GM23338 (cell line): ENCODE data around the gene NAA80. TPM values are rescaled to one million over a fixed set of nuclear protein-coding genes. Genes with fewer than 3 reads are reported as not detected.

Experiments used
- ATAC-seq: fragments of 200-7000 bp; cut with Tn5 transposase; 3 replicates; pipeline ENCODE4 v1.9.1; 2020
- DNase-seq: peaks from one replicate; pipeline ENCODE4 v3.0.0-alpha.2; 2015; ENCODE audit warnings: low spot score
- H2AFZ ChIP-seq: fragments of 200-600 bp; sonication (generic); 2 replicates; pipeline ENCODE4 v1.8.0; 2016; ENCODE audit warnings: antibody characterized with exemption, mild to moderate bottlenecking, moderate library complexity
- H3F3A ChIP-seq: fragments of 200-600 bp; sonication (generic); replicated peaks from 2 replicates; pipeline ENCODE4 v1.8.0; 2017; ENCODE audit warnings: antibody characterized with exemption, mixed run types, low read depth
- H3K27ac ChIP-seq: fragments of 200-600 bp; sonication (generic); 2 replicates; pipeline ENCODE4 v1.6.1; 2016; ENCODE audit warnings: low read depth
- H3K27me3 ChIP-seq: fragments of 200-600 bp; sonication (generic); 2 replicates; pipeline ENCODE4 v1.8.0; 2016; ENCODE audit warnings: mild to moderate bottlenecking, mixed run types, moderate library complexity; ENCODE audit not compliant: insufficient read depth
- H3K36me3 ChIP-seq: fragments of 200-600 bp; sonication (generic); 2 replicates; pipeline ENCODE4 v1.8.0; 2016; ENCODE audit warnings: mild to moderate bottlenecking; ENCODE audit not compliant: insufficient read depth
- H3K4me1 ChIP-seq: fragments of 200-600 bp; sonication (generic); 2 replicates; pipeline ENCODE4 v1.8.0; 2016; ENCODE audit warnings: mild to moderate bottlenecking, moderate library complexity; ENCODE audit not compliant: insufficient read depth
- H3K4me2 ChIP-seq: fragments of 200-600 bp; sonication (generic); 2 replicates; pipeline ENCODE4 v1.7.1; 2017; ENCODE audit warnings: mixed run types
- H3K4me3 ChIP-seq: fragments of 200-600 bp; sonication (generic); 2 replicates; pipeline ENCODE4 v1.6.1; 2016; ENCODE audit warnings: mixed run types
- H3K79me2 ChIP-seq: fragments of 200-600 bp; sonication (generic); replicated peaks from 2 replicates; pipeline ENCODE4 v1.8.0; 2017; ENCODE audit warnings: mild to moderate bottlenecking; ENCODE audit not compliant: insufficient read depth
- H3K9me2 ChIP-seq: fragments of 200-600 bp; sonication (generic); 2 replicates; pipeline ENCODE4 v1.8.0; 2017; ENCODE audit not compliant: insufficient read depth
- H4K20me1 ChIP-seq: fragments of 200-600 bp; sonication (generic); replicated peaks from 2 replicates; pipeline ENCODE4 v1.8.0; 2017; ENCODE audit warnings: mild to moderate bottlenecking; ENCODE audit not compliant: insufficient read depth
- H3K27ac Mint-ChIP-seq: 2 replicates; pipeline ENCODE4 v1.8.0; 2020; ENCODE audit warnings: inconsistent platforms, mild to moderate bottlenecking, moderate library complexity, mixed read lengths
- H3K27me3 Mint-ChIP-seq: 3 replicates; pipeline ENCODE4 v1.8.0; 2022; ENCODE audit warnings: low read depth, mild to moderate bottlenecking, moderate library complexity, mixed read lengths, inconsistent platforms; ENCODE audit not compliant: insufficient read depth, poor library complexity
- H3K36me3 Mint-ChIP-seq: 3 replicates; pipeline ENCODE4 v1.8.0; 2021; ENCODE audit warnings: low read depth, mild to moderate bottlenecking, inconsistent platforms, moderate library complexity, mixed read lengths
- H3K4me1 Mint-ChIP-seq: 3 replicates; pipeline ENCODE4 v1.8.0; 2020; ENCODE audit warnings: mild to moderate bottlenecking, inconsistent platforms, mixed read lengths
- H3K4me3 Mint-ChIP-seq: 3 replicates; pipeline ENCODE4 v1.8.0; 2021; ENCODE audit warnings: moderate library complexity, mild to moderate bottlenecking, inconsistent platforms, mixed read lengths
- H3K9me3 Mint-ChIP-seq: 3 replicates; pipeline ENCODE4 v1.8.0; 2020; ENCODE audit warnings: moderate library complexity, mild to moderate bottlenecking, inconsistent platforms, mixed read lengths
- JUNB ChIP-seq: IDR thresholded peaks from one replicate; pipeline ENCODE4 v1.6.1; 2016; ENCODE audit warnings: antibody characterized with exemption; ENCODE audit not compliant: unreplicated experiment
- NANOG ChIP-seq: IDR thresholded peaks from 2 replicates; pipeline ENCODE4 v1.6.1; 2016; ENCODE audit warnings: antibody characterized with exemption, borderline replicate concordance
- STAT1 ChIP-seq: IDR thresholded peaks from one replicate; pipeline ENCODE4 v1.6.1; 2016; ENCODE audit warnings: antibody characterized with exemption; ENCODE audit not compliant: unreplicated experiment
- polyA plus RNA-seq: library from polyadenylated mRNA; unstranded; fragments of >200 nt; fragmentation: Nextera tagmentation; extraction: Ambion mirVana; gene quantifications from 2 replicates; pipeline ENCODE4 v1.2.1, GENCODE V29; 2016
- total RNA-seq: library from RNA; depleted of rRNA; stranded (reverse); fragments of >200 nt; shearing (Covaris generic); gene quantifications from 2 replicates; pipeline ENCODE4 v1.2.3, GENCODE V29; 2014
- TF ChIP-seq, protein P1 (sequence below): fragments of 250-450 bp; sonication (Bioruptor Pico); IDR thresholded peaks from 2 replicates; pipeline ENCODE4 v1.5.0; 2020; ENCODE audit warnings: mild to moderate bottlenecking, moderate library complexity
- TF ChIP-seq, protein P2 (sequence below): IDR thresholded peaks from one replicate; pipeline ENCODE4 v1.6.1; 2018; ENCODE audit warnings: antibody characterized with exemption; ENCODE audit not compliant: unreplicated experiment

The NAA80 gene
- total and polyA plus RNA-seq, 2 experiments from 2014 or later: 12.1 to 16.7 TPM

DNA sequence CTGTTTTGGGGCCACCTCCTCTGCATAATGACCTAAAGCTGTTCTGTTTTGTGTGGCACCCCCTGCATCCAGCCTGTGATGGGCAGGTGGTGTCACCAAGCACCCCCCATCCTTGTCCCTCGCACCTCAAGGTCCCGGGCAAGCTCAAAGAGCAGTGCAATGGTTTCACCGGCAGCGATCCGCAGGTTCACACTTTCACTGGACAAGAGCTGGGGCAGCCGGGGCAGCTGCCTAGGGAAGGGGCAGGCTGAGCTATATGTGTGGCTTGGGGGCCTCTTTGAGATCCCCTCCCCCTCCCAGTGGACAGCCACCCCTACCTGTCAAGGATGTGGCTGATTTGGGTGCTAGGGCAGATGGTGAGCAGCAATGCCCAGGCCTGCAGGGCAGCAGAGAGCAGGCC is 10.1 kb downstream of the NAA80 start (continued):
- TF ChIP-seq, protein P1, sequence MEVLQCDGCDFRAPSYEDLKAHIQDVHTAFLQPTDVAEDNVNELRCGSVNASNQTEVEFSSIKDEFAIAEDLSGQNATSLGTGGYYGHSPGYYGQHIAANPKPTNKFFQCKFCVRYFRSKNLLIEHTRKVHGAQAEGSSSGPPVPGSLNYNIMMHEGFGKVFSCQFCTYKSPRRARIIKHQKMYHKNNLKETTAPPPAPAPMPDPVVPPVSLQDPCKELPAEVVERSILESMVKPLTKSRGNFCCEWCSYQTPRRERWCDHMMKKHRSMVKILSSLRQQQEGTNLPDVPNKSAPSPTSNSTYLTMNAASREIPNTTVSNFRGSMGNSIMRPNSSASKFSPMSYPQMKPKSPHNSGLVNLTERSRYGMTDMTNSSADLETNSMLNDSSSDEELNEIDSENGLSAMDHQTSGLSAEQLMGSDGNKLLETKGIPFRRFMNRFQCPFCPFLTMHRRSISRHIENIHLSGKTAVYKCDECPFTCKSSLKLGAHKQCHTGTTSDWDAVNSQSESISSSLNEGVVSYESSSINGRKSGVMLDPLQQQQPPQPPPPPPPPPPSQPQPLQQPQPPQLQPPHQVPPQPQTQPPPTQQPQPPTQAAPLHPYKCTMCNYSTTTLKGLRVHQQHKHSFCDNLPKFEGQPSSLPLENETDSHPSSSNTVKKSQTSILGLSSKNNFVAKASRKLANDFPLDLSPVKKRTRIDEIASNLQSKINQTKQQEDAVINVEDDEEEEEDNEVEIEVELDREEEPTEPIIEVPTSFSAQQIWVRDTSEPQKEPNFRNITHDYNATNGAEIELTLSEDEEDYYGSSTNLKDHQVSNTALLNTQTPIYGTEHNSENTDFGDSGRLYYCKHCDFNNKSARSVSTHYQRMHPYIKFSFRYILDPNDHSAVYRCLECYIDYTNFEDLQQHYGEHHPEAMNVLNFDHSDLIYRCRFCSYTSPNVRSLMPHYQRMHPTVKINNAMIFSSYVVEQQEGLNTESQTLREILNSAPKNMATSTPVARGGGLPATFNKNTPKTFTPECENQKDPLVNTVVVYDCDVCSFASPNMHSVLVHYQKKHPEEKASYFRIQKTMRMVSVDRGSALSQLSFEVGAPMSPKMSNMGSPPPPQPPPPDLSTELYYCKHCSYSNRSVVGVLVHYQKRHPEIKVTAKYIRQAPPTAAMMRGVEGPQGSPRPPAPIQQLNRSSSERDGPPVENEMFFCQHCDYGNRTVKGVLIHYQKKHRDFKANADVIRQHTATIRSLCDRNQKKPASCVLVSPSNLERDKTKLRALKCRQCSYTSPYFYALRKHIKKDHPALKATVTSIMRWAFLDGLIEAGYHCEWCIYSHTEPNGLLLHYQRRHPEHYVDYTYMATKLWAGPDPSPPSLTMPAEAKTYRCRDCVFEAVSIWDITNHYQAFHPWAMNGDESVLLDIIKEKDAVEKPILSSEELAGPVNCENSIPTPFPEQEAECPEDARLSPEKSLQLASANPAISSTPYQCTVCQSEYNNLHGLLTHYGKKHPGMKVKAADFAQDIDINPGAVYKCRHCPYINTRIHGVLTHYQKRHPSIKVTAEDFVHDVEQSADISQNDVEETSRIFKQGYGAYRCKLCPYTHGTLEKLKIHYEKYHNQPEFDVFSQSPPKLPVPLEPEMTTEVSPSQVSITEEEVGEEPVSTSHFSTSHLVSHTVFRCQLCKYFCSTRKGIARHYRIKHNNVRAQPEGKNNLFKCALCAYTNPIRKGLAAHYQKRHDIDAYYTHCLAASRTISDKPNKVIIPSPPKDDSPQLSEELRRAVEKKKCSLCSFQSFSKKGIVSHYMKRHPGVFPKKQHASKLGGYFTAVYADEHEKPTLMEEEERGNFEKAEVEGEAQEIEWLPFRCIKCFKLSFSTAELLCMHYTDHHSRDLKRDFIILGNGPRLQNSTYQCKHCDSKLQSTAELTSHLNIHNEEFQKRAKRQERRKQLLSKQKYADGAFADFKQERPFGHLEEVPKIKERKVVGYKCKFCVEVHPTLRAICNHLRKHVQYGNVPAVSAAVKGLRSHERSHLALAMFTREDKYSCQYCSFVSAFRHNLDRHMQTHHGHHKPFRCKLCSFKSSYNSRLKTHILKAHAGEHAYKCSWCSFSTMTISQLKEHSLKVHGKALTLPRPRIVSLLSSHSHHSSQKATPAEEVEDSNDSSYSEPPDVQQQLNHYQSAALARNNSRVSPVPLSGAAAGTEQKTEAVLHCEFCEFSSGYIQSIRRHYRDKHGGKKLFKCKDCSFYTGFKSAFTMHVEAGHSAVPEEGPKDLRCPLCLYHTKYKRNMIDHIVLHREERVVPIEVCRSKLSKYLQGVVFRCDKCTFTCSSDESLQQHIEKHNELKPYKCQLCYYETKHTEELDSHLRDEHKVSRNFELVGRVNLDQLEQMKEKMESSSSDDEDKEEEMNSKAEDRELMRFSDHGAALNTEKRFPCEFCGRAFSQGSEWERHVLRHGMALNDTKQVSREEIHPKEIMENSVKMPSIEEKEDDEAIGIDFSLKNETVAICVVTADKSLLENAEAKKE: no peak
- TF ChIP-seq JUNB (no peak), STAT1 (no peak)

DNA sequence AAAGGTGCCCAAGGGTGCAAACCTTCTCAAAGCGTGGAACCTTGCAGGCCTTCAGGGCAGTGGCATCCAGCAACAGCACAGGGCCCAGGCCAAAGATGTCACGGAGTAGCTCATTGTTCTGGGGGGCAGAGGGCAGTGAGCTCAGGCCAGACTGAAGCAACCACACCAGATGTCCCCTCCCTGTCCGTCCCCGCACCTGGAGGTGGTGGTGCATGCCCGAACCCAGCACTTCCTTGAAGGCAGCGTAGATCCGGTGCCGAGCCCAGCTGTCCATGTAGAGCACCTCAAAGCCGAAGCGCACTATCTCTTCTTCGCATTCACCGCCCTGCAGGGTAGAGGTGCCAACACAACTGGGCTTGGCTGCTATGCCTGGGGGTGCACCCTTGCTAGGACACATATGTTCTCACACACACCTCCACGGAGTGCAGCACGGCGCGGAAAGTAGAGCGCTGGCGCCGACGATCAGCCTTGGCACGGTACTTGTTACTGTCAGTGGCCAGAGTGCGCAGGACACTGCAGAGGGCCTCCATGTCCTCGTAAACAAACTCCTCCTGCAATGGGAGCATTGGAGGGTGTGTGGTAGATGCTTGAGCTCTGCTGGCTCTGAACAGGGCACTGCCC is 10.7 kb downstream of the NAA80 start:
- Mint-ChIP-seq H3K9me3 (no peaks in the 10 kb centered on the region), H3K27ac (no peak overlapping the region), H3K36me3 (peaks cover 47% of the 10 kb centered on the region), H3K27me3 (peaks cover 8% of the 10 kb centered on the region), H3K4me1 (peaks cover 11% of the 10 kb centered on the region), H3K4me3 (no peak overlapping the region)
- Histone ChIP-seq H3K36me3 (peaks cover 11% of the 10 kb centered on the region), H2AFZ (no peak overlapping the region), H3K4me2 (no peak overlapping the region), H3K79me2 (peaks cover 17% of the 10 kb centered on the region), H4K20me1 (no peaks in the 10 kb centered on the region; the same call in 1 of the 2 replicates), H3K9me2 (no peaks in the 10 kb centered on the region), H3K4me3 (no peak overlapping the region), H3K4me1 (peaks cover 5% of the 10 kb centered on the region), H3K27ac (no peak overlapping the region), H3K27me3 (no peaks in the 10 kb centered on the region), H3F3A (0 out of 2 replicates have a peak, but pooled peaks cover 4% of the 10 kb centered on the region)
- ATAC-seq (no peak), DNase-seq (no peak)
- TF ChIP-seq NANOG: no peak
- TF ChIP-seq, protein P1: no peak
- no peak for TF ChIP-seq JUNB
- TF ChIP-seq, protein P2, sequence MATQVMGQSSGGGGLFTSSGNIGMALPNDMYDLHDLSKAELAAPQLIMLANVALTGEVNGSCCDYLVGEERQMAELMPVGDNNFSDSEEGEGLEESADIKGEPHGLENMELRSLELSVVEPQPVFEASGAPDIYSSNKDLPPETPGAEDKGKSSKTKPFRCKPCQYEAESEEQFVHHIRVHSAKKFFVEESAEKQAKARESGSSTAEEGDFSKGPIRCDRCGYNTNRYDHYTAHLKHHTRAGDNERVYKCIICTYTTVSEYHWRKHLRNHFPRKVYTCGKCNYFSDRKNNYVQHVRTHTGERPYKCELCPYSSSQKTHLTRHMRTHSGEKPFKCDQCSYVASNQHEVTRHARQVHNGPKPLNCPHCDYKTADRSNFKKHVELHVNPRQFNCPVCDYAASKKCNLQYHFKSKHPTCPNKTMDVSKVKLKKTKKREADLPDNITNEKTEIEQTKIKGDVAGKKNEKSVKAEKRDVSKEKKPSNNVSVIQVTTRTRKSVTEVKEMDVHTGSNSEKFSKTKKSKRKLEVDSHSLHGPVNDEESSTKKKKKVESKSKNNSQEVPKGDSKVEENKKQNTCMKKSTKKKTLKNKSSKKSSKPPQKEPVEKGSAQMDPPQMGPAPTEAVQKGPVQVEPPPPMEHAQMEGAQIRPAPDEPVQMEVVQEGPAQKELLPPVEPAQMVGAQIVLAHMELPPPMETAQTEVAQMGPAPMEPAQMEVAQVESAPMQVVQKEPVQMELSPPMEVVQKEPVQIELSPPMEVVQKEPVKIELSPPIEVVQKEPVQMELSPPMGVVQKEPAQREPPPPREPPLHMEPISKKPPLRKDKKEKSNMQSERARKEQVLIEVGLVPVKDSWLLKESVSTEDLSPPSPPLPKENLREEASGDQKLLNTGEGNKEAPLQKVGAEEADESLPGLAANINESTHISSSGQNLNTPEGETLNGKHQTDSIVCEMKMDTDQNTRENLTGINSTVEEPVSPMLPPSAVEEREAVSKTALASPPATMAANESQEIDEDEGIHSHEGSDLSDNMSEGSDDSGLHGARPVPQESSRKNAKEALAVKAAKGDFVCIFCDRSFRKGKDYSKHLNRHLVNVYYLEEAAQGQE: no peak
